ENCODE measurements around the gene LRIF1.
A peak's percentile ranks its signal among the peaks of the same experiment; 100 is the strongest.

The LRIF1 gene

GRCh38 chr1:110967256-110967655 lies 3.5 kb upstream of the LRIF1 start:
- Histone ChIP-seq H3K4me3 (ENCODE audit: low read length) (no peak overlapping the region), H3K4me1 (ENCODE audit: control insufficient read depth, insufficient read depth, low read length) (no peaks in the 10 kb centered on the region), H3K36me3 (ENCODE audit: control insufficient read depth, insufficient read depth, low read length) (no peaks in the 10 kb centered on the region), H3K9ac (ENCODE audit: low read length) (no peak overlapping the region), H3K9me3 (ENCODE audit: control insufficient read depth, low read length) (no peaks in the 10 kb centered on the region), H3K27me3 (ENCODE audit: control insufficient read depth, insufficient read depth, low read length) (peaks cover 5% of the 10 kb centered on the region)

GRCh38 chr1:110964455-110964903 lies 757 bp upstream of the LRIF1 start:
- no peaks in the 10 kb centered on the region for H3K4me1 ChIP-seq (ENCODE audit: control insufficient read depth, insufficient read depth, low read length)
- peaks cover 5% of the 10 kb centered on the region for H3K27me3 ChIP-seq (ENCODE audit: control insufficient read depth, insufficient read depth, low read length)
- H3K36me3 ChIP-seq (ENCODE audit: control insufficient read depth, insufficient read depth, low read length): no peaks in the 10 kb centered on the region
- H3K9ac ChIP-seq (ENCODE audit: low read length): no peak overlapping the region
- no peaks in the 10 kb centered on the region for H3K9me3 ChIP-seq (ENCODE audit: control insufficient read depth, low read length)
- peak overlapping the region; percentile 81 for H3K4me3 ChIP-seq (ENCODE audit: low read length)

GRCh38 chr1:110962892-110963690 lies 631 bp downstream of the LRIF1 start:
- peaks cover 5% of the 10 kb centered on the region for H3K27me3 ChIP-seq (ENCODE audit: control insufficient read depth, insufficient read depth, low read length)
- no peaks in the 10 kb centered on the region for H3K4me1 ChIP-seq (ENCODE audit: control insufficient read depth, insufficient read depth, low read length)
- H3K36me3 ChIP-seq (ENCODE audit: control insufficient read depth, insufficient read depth, low read length): no peaks in the 10 kb centered on the region
- H3K4me3 ChIP-seq (ENCODE audit: low read length): peak overlapping the region; percentile 81
- H3K9ac ChIP-seq (ENCODE audit: low read length): peak overlapping the region; percentile 74
- no peaks in the 10 kb centered on the region for H3K9me3 ChIP-seq (ENCODE audit: control insufficient read depth, low read length)

GRCh38 chr1:110961902-110962301 lies 1.8 kb downstream of the LRIF1 start:
- Histone ChIP-seq H3K9me3 (ENCODE audit: control insufficient read depth, low read length) (no peaks in the 10 kb centered on the region), H3K4me3 (ENCODE audit: low read length) (no peak overlapping the region)

GRCh38 chr1:110960777-110961420 lies 2.8 kb downstream of the LRIF1 start:
- Histone ChIP-seq H3K4me3 (ENCODE audit: low read length) (no peak overlapping the region), H3K27me3 (ENCODE audit: control insufficient read depth, insufficient read depth, low read length) (peaks cover 5% of the 10 kb centered on the region), H3K4me1 (ENCODE audit: control insufficient read depth, insufficient read depth, low read length) (no peaks in the 10 kb centered on the region), H3K9ac (ENCODE audit: low read length) (no peak overlapping the region), H3K36me3 (ENCODE audit: control insufficient read depth, insufficient read depth, low read length) (no peaks in the 10 kb centered on the region), H3K9me3 (ENCODE audit: control insufficient read depth, low read length) (no peaks in the 10 kb centered on the region)

More at GRCh38 chr1:110961902-110962301, 1.8 kb downstream of the LRIF1 start:
- H3K36me3 ChIP-seq (ENCODE audit: control insufficient read depth, insufficient read depth, low read length): no peaks in the 10 kb centered on the region
- peaks cover 5% of the 10 kb centered on the region for H3K27me3 ChIP-seq (ENCODE audit: control insufficient read depth, insufficient read depth, low read length)
- no peaks in the 10 kb centered on the region for H3K4me1 ChIP-seq (ENCODE audit: control insufficient read depth, insufficient read depth, low read length)
- no peak overlapping the region for H3K9ac ChIP-seq (ENCODE audit: low read length)

- Histone ChIP-seq H3K27me3 (ENCODE audit: control insufficient read depth, insufficient read depth, low read length) (no peaks in the 10 kb centered on the region), H3K9ac (ENCODE audit: low read length) (no peak overlapping the region), H3K9me3 (ENCODE audit: control insufficient read depth, low read length) (no peaks in the 10 kb centered on the region), H3K4me3 (ENCODE audit: low read length) (no peak overlapping the region), H3K36me3 (ENCODE audit: control insufficient read depth, insufficient read depth, low read length) (no peaks in the 10 kb centered on the region), H3K4me1 (ENCODE audit: control insufficient read depth, insufficient read depth, low read length) (no peaks in the 10 kb centered on the region)
Observed at GRCh38 chr1:110957798-110958197, 5.9 kb downstream of the LRIF1 start.

- no peaks in the 10 kb centered on the region for H3K4me1 ChIP-seq (ENCODE audit: control insufficient read depth, insufficient read depth, low read length)
- H3K9me3 ChIP-seq (ENCODE audit: control insufficient read depth, low read length): no peaks in the 10 kb centered on the region
- H3K4me3 ChIP-seq (ENCODE audit: low read length): no peak overlapping the region
- no peak overlapping the region for H3K9ac ChIP-seq (ENCODE audit: low read length)
- H3K27me3 ChIP-seq (ENCODE audit: control insufficient read depth, insufficient read depth, low read length): no peaks in the 10 kb centered on the region
- no peaks in the 10 kb centered on the region for H3K36me3 ChIP-seq (ENCODE audit: control insufficient read depth, insufficient read depth, low read length)
Observed at GRCh38 chr1:110956586-110956985, 7.1 kb downstream of the LRIF1 start.

- Histone ChIP-seq H3K36me3 (ENCODE audit: control insufficient read depth, insufficient read depth, low read length) (no peaks in the 10 kb centered on the region), H3K9me3 (ENCODE audit: control insufficient read depth, low read length) (no peaks in the 10 kb centered on the region), H3K9ac (ENCODE audit: low read length) (no peak overlapping the region), H3K27me3 (ENCODE audit: control insufficient read depth, insufficient read depth, low read length) (no peaks in the 10 kb centered on the region), H3K4me1 (ENCODE audit: control insufficient read depth, insufficient read depth, low read length) (no peaks in the 10 kb centered on the region), H3K4me3 (ENCODE audit: low read length) (no peak overlapping the region)
Observed at GRCh38 chr1:110953031-110953430, 10.7 kb downstream of the LRIF1 start.

GRCh38 chr1:110952031-110952430 lies 11.7 kb downstream of the LRIF1 start:
- H3K27me3 ChIP-seq (ENCODE audit: control insufficient read depth, insufficient read depth, low read length): no peaks in the 10 kb centered on the region
- no peaks in the 10 kb centered on the region for H3K9me3 ChIP-seq (ENCODE audit: control insufficient read depth, low read length)
- no peak overlapping the region for H3K4me3 ChIP-seq (ENCODE audit: low read length)
- no peaks in the 10 kb centered on the region for H3K4me1 ChIP-seq (ENCODE audit: control insufficient read depth, insufficient read depth, low read length)
- no peak overlapping the region for H3K9ac ChIP-seq (ENCODE audit: low read length)
- no peaks in the 10 kb centered on the region for H3K36me3 ChIP-seq (ENCODE audit: control insufficient read depth, insufficient read depth, low read length)

GRCh38 chr1:110951161-110951560 lies 12.6 kb downstream of the LRIF1 start:
- Histone ChIP-seq H3K9me3 (ENCODE audit: control insufficient read depth, low read length) (no peaks in the 10 kb centered on the region), H3K36me3 (ENCODE audit: control insufficient read depth, insufficient read depth, low read length) (no peaks in the 10 kb centered on the region), H3K4me3 (ENCODE audit: low read length) (no peak overlapping the region), H3K4me1 (ENCODE audit: control insufficient read depth, insufficient read depth, low read length) (no peaks in the 10 kb centered on the region), H3K9ac (ENCODE audit: low read length) (no peak overlapping the region), H3K27me3 (ENCODE audit: control insufficient read depth, insufficient read depth, low read length) (no peaks in the 10 kb centered on the region)

GRCh38 chr1:110948038-110948810 lies 15.5 kb downstream of the LRIF1 start:
- Histone ChIP-seq H3K9ac (ENCODE audit: low read length) (no peak overlapping the region), H3K4me3 (ENCODE audit: low read length) (no peak overlapping the region), H3K27me3 (ENCODE audit: control insufficient read depth, insufficient read depth, low read length) (no peaks in the 10 kb centered on the region), H3K36me3 (ENCODE audit: control insufficient read depth, insufficient read depth, low read length) (no peaks in the 10 kb centered on the region), H3K4me1 (ENCODE audit: control insufficient read depth, insufficient read depth, low read length) (no peaks in the 10 kb centered on the region), H3K9me3 (ENCODE audit: control insufficient read depth, low read length) (no peaks in the 10 kb centered on the region)

- no peak overlapping the region for H3K9ac ChIP-seq (ENCODE audit: low read length)
- no peaks in the 10 kb centered on the region for H3K36me3 ChIP-seq (ENCODE audit: control insufficient read depth, insufficient read depth, low read length)
- H3K4me1 ChIP-seq (ENCODE audit: control insufficient read depth, insufficient read depth, low read length): no peaks in the 10 kb centered on the region
- no peaks in the 10 kb centered on the region for H3K9me3 ChIP-seq (ENCODE audit: control insufficient read depth, low read length)
- H3K27me3 ChIP-seq (ENCODE audit: control insufficient read depth, insufficient read depth, low read length): no peaks in the 10 kb centered on the region
- H3K4me3 ChIP-seq (ENCODE audit: low read length): no peak overlapping the region
Observed at GRCh38 chr1:110945626-110946025, 18.1 kb downstream of the LRIF1 start.
